ENCODE measurements around the gene CD81.

The CD81 gene

DNA sequence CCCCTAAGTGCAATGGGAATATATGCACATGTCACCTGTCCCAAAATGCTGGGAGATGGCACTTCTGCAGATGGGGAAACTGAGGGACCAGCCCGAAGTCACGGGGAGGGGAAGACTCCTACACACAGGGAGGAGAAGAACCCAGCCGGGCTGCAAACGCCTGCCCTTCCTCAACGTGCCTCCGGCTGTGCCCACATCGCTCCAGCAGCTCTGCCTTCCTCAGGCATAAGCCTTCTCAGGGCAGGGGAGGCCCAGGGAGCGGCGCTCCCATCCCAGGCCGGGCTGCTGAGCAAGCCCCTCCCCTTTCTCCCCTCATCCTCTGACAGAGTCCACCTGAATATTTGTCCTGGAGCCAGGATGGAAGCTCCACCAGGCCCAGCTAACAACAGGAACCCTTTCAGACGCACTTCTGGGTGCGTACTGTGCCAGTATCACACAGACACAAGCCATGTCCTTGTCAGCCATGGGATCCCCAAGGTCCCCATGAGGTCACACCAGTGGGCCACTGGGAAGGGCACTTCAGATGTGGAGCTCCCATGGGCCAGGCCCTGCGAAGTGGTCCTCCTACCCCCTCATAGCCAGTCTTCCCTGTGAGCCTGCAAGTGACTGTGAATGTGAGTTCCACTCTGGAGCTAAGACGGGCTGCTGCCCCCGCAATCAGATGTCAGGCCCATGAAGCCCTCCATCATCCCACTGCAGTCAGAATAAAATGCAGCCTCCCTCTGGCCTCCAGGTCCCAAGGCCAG, 2.5 kb upstream of the CD81 start:
- in situ Hi-C loops (cut with MboI; ENCODE audit: low sequenced_read_pairs), result no loop called here
- no peak for DNase-seq (ENCODE audit: low spot score in 2 of 2)

DNA sequence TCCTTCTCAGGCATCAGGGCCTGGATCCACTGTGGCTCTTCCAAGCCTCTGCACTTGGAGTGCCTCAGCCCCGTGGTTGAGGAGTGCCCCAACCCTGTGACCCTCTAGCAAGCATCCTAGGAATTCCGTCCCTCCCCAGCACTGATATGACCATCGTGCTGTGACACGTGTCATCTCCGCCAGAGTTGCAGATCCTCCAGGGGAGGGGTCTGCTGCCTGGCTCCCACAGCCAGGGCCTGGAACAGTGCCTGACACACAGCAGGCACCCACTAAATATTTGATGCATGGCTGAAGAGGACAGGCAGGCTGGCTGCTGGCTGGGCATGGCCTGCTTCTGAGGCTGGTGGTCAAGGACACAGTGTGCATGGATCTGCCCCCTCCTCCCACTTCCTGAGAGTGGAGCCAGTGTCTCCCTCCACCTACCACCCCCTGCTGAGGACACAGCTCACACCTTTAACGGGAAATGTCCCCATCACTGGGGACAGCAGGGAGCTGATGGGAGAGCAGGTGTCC, 1.7 kb upstream of the CD81 start:
- Histone ChIP-seq H3K4me3 (no peak overlapping the region), H3K9me3 (no peaks in the 10 kb centered on the region; the same call in 1 of the 2 replicates), H3K36me3 (replicated peaks) (no peaks in the 10 kb centered on the region), H3K27me3 (ENCODE audit: low read depth) (no peaks in the 10 kb centered on the region), H3K4me1 (no peaks in the 10 kb centered on the region)
- DNase-seq (ENCODE audit: low spot score in 2 of 2), result no peak
- in situ Hi-C loops (cut with MboI; ENCODE audit: low sequenced_read_pairs), result no loop called here

More for the DNA sequence above, 2.5 kb upstream of the CD81 start:
- no peak overlapping the region for H3K4me3 ChIP-seq
- no peaks in the 10 kb centered on the region; the same call in 1 of the 2 replicates for H3K9me3 ChIP-seq
- no peaks in the 10 kb centered on the region for H3K4me1 ChIP-seq
- no peaks in the 10 kb centered on the region for H3K36me3 ChIP-seq (replicated peaks)
- no peaks in the 10 kb centered on the region for H3K27me3 ChIP-seq (ENCODE audit: low read depth)

DNA sequence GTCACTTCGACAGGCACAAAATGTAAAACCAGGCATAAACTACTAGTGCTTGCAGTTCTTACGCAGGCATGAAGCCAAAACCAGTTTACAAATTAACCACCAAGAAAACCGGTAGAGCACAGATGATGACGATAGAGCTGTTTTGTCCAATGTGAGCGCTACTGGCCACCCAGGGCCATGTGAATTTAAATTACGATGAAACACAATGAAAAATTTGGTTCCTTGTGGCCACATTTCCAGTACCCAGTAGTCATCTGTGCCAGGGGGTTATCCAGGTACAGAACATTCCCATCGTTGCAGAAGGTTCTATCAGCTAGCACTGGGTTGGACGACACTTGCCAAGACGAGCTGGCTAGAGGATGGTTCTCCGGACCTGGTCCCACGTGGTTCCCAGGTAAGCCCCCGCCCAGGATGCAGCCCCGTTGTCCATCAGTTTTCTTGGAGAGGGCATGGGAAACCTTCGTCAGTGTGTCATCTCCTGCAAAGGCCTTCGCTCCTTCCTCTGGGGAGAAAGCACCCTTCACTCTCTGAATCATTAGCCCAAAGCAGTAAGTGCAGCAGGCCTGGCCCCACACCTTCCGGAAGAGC, 1.1 kb upstream of the CD81 start:
- no peak for DNase-seq (ENCODE audit: low spot score in 2 of 2)
- Histone ChIP-seq H3K4me1 (no peaks in the 10 kb centered on the region), H3K27me3 (ENCODE audit: low read depth) (no peaks in the 10 kb centered on the region), H3K4me3 (no peak overlapping the region), H3K36me3 (replicated peaks) (no peaks in the 10 kb centered on the region), H3K9me3 (no peaks in the 10 kb centered on the region)
- in situ Hi-C loops (cut with MboI; ENCODE audit: low sequenced_read_pairs), result no loop called here

DNA sequence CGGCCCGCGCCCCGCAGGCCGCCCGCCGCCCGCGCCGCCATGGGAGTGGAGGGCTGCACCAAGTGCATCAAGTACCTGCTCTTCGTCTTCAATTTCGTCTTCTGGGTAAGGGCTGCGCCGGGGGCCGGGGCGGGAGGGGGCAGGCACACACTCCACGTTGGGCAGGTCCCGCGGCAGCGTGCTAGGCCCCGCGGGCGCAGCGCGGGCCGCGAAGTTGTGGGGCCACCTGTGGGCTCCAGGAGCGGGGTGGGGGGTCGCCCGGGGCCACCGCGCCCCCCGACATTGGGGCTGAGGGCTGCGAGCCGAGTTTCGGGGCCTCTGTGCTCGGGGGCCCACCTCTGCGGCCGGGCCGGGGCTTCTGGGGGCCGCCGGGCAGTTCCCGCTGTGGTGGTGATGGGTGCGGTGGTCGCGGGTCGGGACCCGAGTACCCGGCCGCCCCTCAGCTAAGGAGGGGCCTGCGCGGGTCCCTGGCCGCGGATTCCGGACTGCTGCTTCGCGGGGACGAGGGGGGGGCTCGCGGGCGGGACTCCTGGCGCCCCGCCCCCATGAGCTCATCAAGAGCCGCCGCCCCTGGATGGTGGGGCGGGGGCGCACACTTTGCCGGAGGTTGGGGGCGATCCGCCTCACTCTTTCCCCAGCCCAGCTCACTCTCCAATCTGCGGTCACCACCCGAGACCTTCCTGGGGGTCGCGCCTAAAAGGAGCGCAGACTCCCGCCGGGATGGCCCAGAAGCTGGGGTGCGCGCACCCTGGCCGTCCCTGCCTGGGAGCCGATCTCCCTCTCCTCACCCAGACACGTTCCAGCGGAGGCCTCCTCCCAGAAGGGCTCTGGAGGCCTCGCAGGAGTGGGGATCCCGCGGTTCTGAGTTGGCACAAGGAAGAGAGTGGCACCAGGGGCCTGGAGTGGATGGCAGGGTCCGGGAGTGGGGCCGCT, 667 bp downstream of the CD81 start:
- in situ Hi-C loops (cut with MboI; ENCODE audit: low sequenced_read_pairs), result no loop called here
- Histone ChIP-seq H3K9me3 (no peaks in the 10 kb centered on the region), H3K4me3 (peak overlapping the region; percentile 68), H3K36me3 (replicated peaks) (no peaks in the 10 kb centered on the region), H3K27me3 (ENCODE audit: low read depth) (no peaks in the 10 kb centered on the region), H3K4me1 (no peaks in the 10 kb centered on the region)
- DNase-seq (ENCODE audit: low spot score in 2 of 2), result peak in 1 of 2 experiments; percentile 66

DNA sequence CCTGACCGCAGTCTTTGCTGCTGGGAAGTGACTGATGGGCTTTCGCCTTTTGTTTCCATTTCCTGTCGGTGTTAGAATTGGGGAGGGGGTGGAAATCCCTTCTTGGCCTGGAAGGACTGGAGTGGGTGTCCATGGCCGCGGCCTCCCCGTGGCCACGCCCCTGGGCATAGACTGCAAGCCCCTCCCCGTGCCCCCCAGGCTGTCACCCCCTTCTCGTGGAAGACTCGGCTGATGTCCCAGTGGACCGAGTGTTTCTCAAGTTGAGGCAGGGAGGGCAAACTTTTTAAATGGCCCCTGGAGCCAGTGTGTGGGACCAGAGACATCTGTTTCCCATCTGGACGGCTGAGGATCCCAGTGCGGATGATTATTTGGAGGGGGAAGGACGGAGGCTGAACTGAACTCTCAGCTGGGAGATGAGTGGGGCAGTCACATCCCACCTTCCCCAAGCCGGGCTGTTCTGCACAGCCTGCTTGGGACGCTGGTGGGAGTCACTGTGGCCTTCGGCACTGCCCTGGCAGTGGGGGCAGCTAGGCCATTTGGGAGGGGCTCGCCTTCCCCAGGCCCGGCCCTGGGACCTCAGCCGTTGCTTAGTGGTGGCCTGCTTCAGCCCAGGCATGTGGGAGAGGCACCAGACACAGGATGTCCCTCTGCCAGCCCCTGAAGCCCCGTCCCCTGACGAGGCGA, 1.6 kb downstream of the CD81 start:
- DNase-seq (ENCODE audit: low spot score in 2 of 2), result no peak
- in situ Hi-C loops (cut with MboI; ENCODE audit: low sequenced_read_pairs), result no loop called here
- H3K27me3 ChIP-seq (ENCODE audit: low read depth), result no peaks in the 10 kb centered on the region
- no peaks in the 10 kb centered on the region for H3K36me3 ChIP-seq (replicated peaks)
- H3K4me3 ChIP-seq, result peak overlapping the region; percentile 68
- H3K4me1 ChIP-seq, result no peaks in the 10 kb centered on the region
- no peaks in the 10 kb centered on the region for H3K9me3 ChIP-seq

DNA sequence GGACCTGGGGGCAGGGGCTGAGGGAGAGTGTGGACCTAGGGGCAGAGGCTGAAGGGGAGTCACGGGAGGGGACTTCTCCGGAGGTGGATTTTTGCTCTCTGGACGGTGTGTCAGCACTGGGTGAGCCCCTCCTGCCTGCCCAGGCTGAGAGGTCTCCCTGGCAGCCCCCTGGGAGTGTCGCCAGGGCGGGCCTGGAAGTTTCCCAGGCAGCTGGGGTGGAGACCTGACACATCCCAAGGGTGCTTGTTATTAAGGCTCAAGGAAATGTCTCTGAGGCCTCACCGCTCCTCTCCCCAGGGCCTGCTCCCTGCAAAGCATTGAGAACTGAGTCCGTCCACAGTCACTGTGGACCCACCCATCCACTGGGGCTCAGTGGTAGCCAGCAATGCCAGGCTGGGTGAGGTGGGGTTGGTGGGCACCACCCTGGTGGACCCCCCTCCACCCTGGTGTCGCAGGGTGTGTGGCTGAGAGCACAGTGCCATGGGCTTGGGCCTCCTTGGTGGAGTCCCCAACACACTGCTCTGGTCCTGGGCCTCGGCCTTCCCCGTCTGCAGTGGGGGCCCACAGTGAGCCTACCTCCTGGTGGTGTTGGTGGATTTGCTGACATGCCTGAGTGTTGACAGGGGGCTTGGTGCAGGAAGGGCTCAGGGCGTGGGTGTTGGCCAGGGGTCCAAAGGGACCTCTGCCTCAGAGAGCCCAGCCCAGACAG, 2.5 kb downstream of the CD81 start:
- DNase-seq (ENCODE audit: low spot score in 2 of 2), result no peak
- Histone ChIP-seq H3K4me3 (no peak overlapping the region), H3K36me3 (replicated peaks) (peaks cover under 1% of the 10 kb centered on the region; the same call in 1 of the 2 replicates), H3K9me3 (no peaks in the 10 kb centered on the region), H3K4me1 (no peaks in the 10 kb centered on the region), H3K27me3 (ENCODE audit: low read depth) (no peaks in the 10 kb centered on the region)
- in situ Hi-C loops (cut with MboI; ENCODE audit: low sequenced_read_pairs), result no loop called here

DNA sequence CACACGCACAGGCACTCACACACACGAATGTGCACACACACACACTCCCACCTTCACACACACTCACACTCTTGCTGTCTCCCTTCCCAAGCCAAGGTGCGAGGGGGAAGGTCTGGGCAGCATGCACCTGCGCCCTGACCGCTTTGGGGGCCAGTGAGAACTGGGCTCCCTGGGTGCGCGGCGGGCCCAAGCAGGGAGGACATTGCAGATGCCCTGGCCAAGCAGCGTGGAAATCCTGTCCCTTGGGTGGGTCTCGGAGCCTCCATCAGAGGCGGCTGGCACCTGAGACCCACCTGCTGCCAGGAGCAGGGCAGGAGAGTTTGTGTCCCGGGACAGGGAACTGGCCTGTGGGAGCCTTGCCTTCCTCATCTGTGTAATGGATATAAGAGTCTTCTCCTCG, 3.3 kb downstream of the CD81 start:
- H3K4me1 ChIP-seq, result no peaks in the 10 kb centered on the region
- H3K36me3 ChIP-seq (replicated peaks), result peaks cover 3% of the 10 kb centered on the region; the same call in 1 of the 2 replicates
- no peak overlapping the region for H3K4me3 ChIP-seq
- H3K9me3 ChIP-seq, result no peaks in the 10 kb centered on the region
- in situ Hi-C loops (cut with MboI; ENCODE audit: low sequenced_read_pairs), result no loop called here
- H3K27me3 ChIP-seq (ENCODE audit: low read depth), result no peaks in the 10 kb centered on the region
- DNase-seq (ENCODE audit: low spot score in 2 of 2), result no peak

DNA sequence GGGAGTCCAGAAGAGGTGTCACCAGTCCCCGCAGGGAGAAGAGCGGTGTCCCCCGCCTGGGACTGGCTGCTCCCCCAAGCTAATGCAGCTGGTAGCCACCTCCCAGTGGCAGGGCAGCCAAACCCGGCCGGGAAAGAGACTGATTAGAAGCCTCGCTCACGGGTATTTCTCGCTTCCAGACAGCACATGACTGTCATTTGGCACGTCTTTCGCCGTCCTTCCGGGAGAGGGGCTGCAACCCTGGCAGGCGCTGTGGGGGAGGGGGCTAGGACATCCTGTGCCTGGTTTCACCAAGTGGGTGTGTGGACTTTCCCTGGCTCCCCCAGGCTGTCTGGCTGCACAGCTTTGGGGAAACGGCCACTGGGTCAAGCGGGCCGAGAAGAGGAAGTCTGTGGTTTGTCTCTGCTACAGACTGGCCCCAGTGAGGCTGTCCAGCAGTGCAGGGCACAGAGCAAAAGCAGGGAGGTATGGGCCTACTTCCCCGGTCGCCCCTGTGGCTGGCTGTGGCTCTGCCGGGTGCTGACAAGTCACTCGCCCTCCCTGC, 3.8 kb downstream of the CD81 start:
- no peaks in the 10 kb centered on the region for H3K27me3 ChIP-seq (ENCODE audit: low read depth)
- peaks cover 3% of the 10 kb centered on the region; the same call in 1 of the 2 replicates for H3K36me3 ChIP-seq (replicated peaks)
- H3K9me3 ChIP-seq, result no peaks in the 10 kb centered on the region
- no peak overlapping the region for H3K4me3 ChIP-seq
- in situ Hi-C loops (cut with MboI; ENCODE audit: low sequenced_read_pairs), result no loop called here
- no peak for DNase-seq (ENCODE audit: low spot score in 2 of 2)
- no peaks in the 10 kb centered on the region for H3K4me1 ChIP-seq

DNA sequence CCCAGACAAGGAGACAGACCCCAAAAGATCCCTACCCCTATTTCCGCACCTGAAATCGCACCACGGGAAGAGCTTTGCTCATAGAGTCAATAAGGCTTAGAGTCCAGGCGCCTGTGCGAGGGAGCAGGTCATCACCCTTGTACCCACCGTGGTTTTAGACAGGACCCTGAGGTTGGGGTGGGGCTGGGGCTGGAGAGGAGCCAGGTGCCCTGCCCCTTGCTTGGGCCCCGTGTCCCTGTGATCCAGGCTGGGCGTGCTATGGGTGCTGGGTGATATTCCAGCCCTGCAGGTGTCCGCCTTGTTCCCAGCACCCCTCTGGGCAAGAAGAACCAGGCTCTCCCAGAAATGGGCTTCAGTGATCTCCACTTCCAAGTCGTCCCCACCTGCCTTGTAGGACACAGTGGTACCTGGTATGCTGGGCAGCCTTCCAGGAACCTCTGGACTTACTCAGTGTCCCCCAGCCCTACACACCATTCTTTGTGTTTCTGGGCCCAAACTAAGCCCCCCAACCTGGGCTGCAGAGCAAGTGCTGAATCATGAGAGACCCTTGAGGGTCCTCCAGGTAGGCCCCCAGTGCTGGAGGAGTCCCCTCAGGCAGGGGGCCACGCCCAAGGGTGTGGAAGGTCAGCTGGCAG, 4.5 kb downstream of the CD81 start:
- H3K4me1 ChIP-seq, result no peaks in the 10 kb centered on the region
- DNase-seq (ENCODE audit: low spot score in 2 of 2), result no peak
- in situ Hi-C loops (cut with MboI; ENCODE audit: low sequenced_read_pairs), result no loop called here

DNA sequence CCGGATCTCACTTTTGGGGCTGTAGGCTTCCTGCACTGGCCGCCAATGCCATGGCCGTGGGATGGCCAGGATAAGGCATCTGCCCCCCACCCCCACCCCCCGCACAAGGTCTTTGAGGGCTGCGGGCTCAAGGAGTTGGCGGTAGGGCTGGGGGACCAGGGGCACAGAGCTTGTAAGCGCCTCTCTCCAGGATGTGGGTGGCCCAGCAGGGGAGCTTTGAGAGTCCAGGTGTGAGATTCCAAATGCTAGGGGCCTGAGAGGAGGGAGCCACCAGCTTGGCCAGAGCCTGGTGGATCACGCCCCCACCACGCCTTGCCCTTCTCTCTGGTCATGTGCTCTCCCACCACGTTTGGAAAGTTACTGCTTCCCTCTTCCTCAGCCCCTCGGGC, 5.0 kb downstream of the CD81 start:
- Histone ChIP-seq H3K9me3 (no peaks in the 10 kb centered on the region), H3K4me3 (no peak overlapping the region), H3K27me3 (ENCODE audit: low read depth) (no peaks in the 10 kb centered on the region), H3K36me3 (replicated peaks) (peaks cover 3% of the 10 kb centered on the region; the same call in 1 of the 2 replicates), H3K4me1 (no peaks in the 10 kb centered on the region)
- in situ Hi-C loops (cut with MboI; ENCODE audit: low sequenced_read_pairs), result no loop called here
- no peak for DNase-seq (ENCODE audit: low spot score in 2 of 2)

More for the DNA sequence above, 4.5 kb downstream of the CD81 start:
- no peaks in the 10 kb centered on the region for H3K9me3 ChIP-seq
- peaks cover 3% of the 10 kb centered on the region; the same call in 1 of the 2 replicates for H3K36me3 ChIP-seq (replicated peaks)
- H3K4me3 ChIP-seq, result no peak overlapping the region
- H3K27me3 ChIP-seq (ENCODE audit: low read depth), result no peaks in the 10 kb centered on the region

DNA sequence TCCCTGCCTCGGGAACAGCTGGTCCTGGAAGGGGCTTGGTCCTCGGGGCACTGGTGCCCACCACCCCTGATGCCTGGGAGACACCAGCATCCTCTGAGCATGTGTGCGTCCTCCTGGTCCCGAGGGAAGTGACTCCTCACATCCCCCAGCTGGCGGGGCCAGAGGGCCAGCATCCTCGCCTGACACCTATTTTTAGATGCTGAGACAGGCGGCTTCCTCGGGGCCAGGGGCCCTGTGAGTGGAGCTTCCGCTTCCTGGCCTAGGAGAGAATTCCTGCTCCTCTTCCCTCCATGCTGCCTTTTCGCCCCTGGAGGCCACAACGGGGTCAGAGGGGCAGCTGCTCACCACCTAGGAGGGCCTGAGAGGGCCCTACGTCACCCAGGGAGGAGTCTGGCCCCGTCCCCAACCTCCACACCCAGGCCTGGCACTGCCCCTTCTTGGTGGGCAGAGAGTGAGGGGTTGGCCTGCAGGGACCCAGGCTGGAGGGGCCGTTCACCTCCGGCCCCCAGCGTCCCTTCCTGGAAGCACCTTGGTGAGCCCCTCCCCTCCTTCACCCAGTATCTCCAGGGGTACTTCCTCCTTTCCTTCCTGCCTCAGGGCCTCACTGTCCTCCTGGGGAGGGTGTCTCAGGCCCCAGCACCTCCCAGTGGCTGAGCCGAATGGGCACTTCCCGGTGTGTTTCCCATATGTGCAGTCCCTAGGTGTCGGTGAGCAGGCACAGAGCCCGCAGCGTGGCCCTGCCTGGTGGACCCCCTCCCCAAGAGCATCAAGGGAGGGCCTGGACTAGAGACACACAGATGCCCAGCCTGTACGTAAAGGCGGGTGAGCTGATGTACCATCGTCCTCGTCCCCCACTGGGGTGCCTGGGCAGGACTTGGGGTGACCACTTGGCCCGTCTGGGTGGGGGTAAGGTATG, 6.1 kb downstream of the CD81 start:
- H3K4me3 ChIP-seq, result no peak overlapping the region
- no peaks in the 10 kb centered on the region for H3K4me1 ChIP-seq
- in situ Hi-C loops (cut with MboI; ENCODE audit: low sequenced_read_pairs), result no loop called here
- H3K27me3 ChIP-seq (ENCODE audit: low read depth), result no peaks in the 10 kb centered on the region
- no peak for DNase-seq (ENCODE audit: low spot score in 2 of 2)
- peaks cover 3% of the 10 kb centered on the region; the same call in 1 of the 2 replicates for H3K36me3 ChIP-seq (replicated peaks)
- no peaks in the 10 kb centered on the region for H3K9me3 ChIP-seq

All from HAP-1 (cell line).